PC-9 (cell line): Measurements from ENCODE around the gene DLGAP1. TPM values are rescaled to one million over a fixed set of nuclear protein-coding genes. Genes with fewer than 3 reads are reported as not detected.

ENCODE experiments used
- BruUV-seq: library from RNA; stranded (reverse); fragments of 400-500 nt; replicated peaks from 2 replicates; lab custom pipeline; 2021; lab: Mats Ljungman, UMichigan
- CTCF ChIA-PET: fragments of 300-600 bp; sonication (Branson Sonifier 250); formaldehyde crosslinking; loops from one replicate; lab custom pipeline; 2022; ENCODE audit warnings: antibody characterized with exemption; lab: Charles Lee
- POLR2A ChIA-PET: fragments of 300-600 bp; sonication (Branson Sonifier 250); formaldehyde crosslinking; loops from one replicate; lab custom pipeline; 2022; ENCODE audit warnings: antibody characterized with exemption; ENCODE audit not compliant: unreplicated experiment; lab: Charles Lee
- DNase-seq, 2 experiments: peaks; one replicate each; pipeline versions ENCODE4 v3.0.0 to v3.0.0-alpha.2; 2015 to 2022; ENCODE audit warnings: mixed read lengths in 1 of 2
- H2AFZ ChIP-seq: fragments of 200-600 bp; sonication (generic); 2 replicates; pipeline ENCODE4 v1.8.1; 2017; ENCODE audit warnings: antibody characterized with exemption
- H3F3A ChIP-seq: fragments of 200-600 bp; sonication (generic); 2 replicates; pipeline ENCODE4 v1.8.1; 2017; ENCODE audit warnings: antibody characterized with exemption, mild to moderate bottlenecking, low read depth; ENCODE audit not compliant: insufficient read depth
- H3K27ac ChIP-seq: fragments of 200-600 bp; sonication (generic); 2 replicates; pipeline ENCODE4 v1.6.1; 2016; ENCODE audit warnings: mixed run types
- H3K27me3 ChIP-seq: fragments of 200-600 bp; sonication (generic); 2 replicates; pipeline ENCODE4 v1.6.1; 2016; ENCODE audit warnings: low read depth, mixed run types; ENCODE audit not compliant: insufficient read depth
- H3K36me3 ChIP-seq: fragments of 200-600 bp; sonication (generic); 2 replicates; pipeline ENCODE4 v1.6.1; 2016; ENCODE audit warnings: low read depth, mixed run types
- H3K4me1 ChIP-seq: fragments of 200-600 bp; sonication (generic); replicated peaks from 2 replicates; pipeline ENCODE4 v1.6.1; 2016; ENCODE audit warnings: mixed run types; ENCODE audit not compliant: insufficient read depth
- H3K4me2 ChIP-seq: fragments of 200-600 bp; sonication (generic); 2 replicates; pipeline ENCODE4 v1.6.1; 2017; ENCODE audit warnings: mixed run types
- H3K4me3 ChIP-seq: fragments of 200-600 bp; sonication (generic); 2 replicates; pipeline ENCODE4 v1.6.1; 2016; ENCODE audit warnings: mixed run types
- H3K79me2 ChIP-seq: fragments of 200-600 bp; sonication (generic); 2 replicates; pipeline ENCODE4 v1.6.1; 2017; ENCODE audit warnings: low read depth, mixed run types
- H3K9me2 ChIP-seq: fragments of 200-600 bp; sonication (generic); 2 replicates; pipeline ENCODE4 v1.8.1; 2017; ENCODE audit warnings: mild to moderate bottlenecking; ENCODE audit not compliant: insufficient read depth
- H3K9me3 ChIP-seq: fragments of 200-600 bp; sonication (generic); 2 replicates; pipeline ENCODE4 v1.8.1; 2016; ENCODE audit warnings: low read depth; ENCODE audit not compliant: insufficient read depth
- H4K20me1 ChIP-seq: fragments of 200-600 bp; sonication (generic); 2 replicates; pipeline ENCODE4 v1.8.1; 2017; ENCODE audit not compliant: insufficient read depth
- CTCF ChIP-seq: fragments of 200-600 bp; sonication (generic); conservative IDR thresholded peaks from 2 replicates; pipeline ENCODE4 v1.6.1; 2017; ENCODE audit warnings: mixed run types, antibody characterized with exemption, mild to moderate bottlenecking, moderate library complexity
- EZH2 ChIP-seq: fragments of 200-600 bp; sonication (generic); IDR thresholded peaks from 2 replicates; pipeline ENCODE4 v1.8.0; 2017; ENCODE audit warnings: antibody characterized with exemption, low read depth
- intact Hi-C: fragments of 100-400 bp; cut with micrococcal nuclease; formaldehyde crosslinking; loops from one replicate; pipeline ENCODE4 v1.10.0; 2022; ENCODE audit not compliant: unreplicated experiment
- total RNA-seq: library from RNA; stranded (reverse); gene quantifications from 2 replicates; pipeline ENCODE4 v1.2.3, GENCODE V29; 2021

Gene DLGAP1
- total RNA-seq, 1 experiment from 2014 or later: not detected

- Histone ChIP-seq H3K9me3 (no peaks in the 10 kb centered on the region), H3K79me2 (no peaks in the 10 kb centered on the region), H3K27ac (no peak overlapping the region), H3K4me3 (no peak overlapping the region), H3K4me1 (no peaks in the 10 kb centered on the region), H4K20me1 (no peaks in the 10 kb centered on the region), H3K9me2 (no peaks in the 10 kb centered on the region), H2AFZ (no peak overlapping the region), H3K27me3 (no peaks in the 10 kb centered on the region), H3K4me2 (no peak overlapping the region), H3K36me3 (no peaks in the 10 kb centered on the region), H3F3A (no peaks in the 10 kb centered on the region; the same call in 1 of the 2 replicates)
- no TSS peak for BruUV-seq
- ChIA-PET CTCF (no interaction called here), POLR2A (interaction anchor here (0.6 to 0.8 kb wide), 3 partner anchors 38 to 492 kb away, joined by 4 to 6 read pairs (median 6); no protein-coding TSS in a partner anchor)
- intact Hi-C loops: no loop called here
- DNase-seq: no peak
- TF ChIP-seq EZH2 (no peak), CTCF (no peak)
Observed at GRCh38 chr18:3554811-3555427, 900.2 kb downstream of the DLGAP1 start.

- H3K4me1 ChIP-seq: no peaks in the 10 kb centered on the region
- intact Hi-C loops: no loop called here
- no peaks in the 10 kb centered on the region for H3K9me3 ChIP-seq
- POLR2A ChIA-PET: interaction anchor here (0.7 to 0.8 kb wide), 2 partner anchors 39 to 63 kb away, joined by 6 read pairs; no protein-coding TSS in a partner anchor
- no peaks in the 10 kb centered on the region; the same call in 1 of the 2 replicates for H3F3A ChIP-seq
- H3K9me2 ChIP-seq: no peaks in the 10 kb centered on the region
- DNase-seq: no peak
- no peak for TF ChIP-seq CTCF
- no peak for TF ChIP-seq EZH2
- no peaks in the 10 kb centered on the region for H3K36me3 ChIP-seq
- H3K27me3 ChIP-seq: no peaks in the 10 kb centered on the region
- no peak overlapping the region for H3K4me2 ChIP-seq
- BruUV-seq: no TSS peak
- H2AFZ ChIP-seq: no peak overlapping the region
- H3K79me2 ChIP-seq: no peaks in the 10 kb centered on the region
- no peak overlapping the region for H3K4me3 ChIP-seq
- no peaks in the 10 kb centered on the region for H4K20me1 ChIP-seq
- H3K27ac ChIP-seq: no peak overlapping the region
- CTCF ChIA-PET: no interaction called here
Observed at GRCh38 chr18:3554091-3554601, 901.0 kb downstream of the DLGAP1 start.

- no peaks in the 10 kb centered on the region for H3K9me3 ChIP-seq
- H3K27me3 ChIP-seq: no peaks in the 10 kb centered on the region
- no peaks in the 10 kb centered on the region for H3K4me1 ChIP-seq
- no peak overlapping the region; the same call in 1 of the 2 replicates for H2AFZ ChIP-seq
- no peak overlapping the region for H3K27ac ChIP-seq
- ChIA-PET POLR2A (no interaction called here), CTCF (no interaction called here)
- H3K9me2 ChIP-seq: no peaks in the 10 kb centered on the region
- no peaks in the 10 kb centered on the region for H4K20me1 ChIP-seq
- no peak for TF ChIP-seq CTCF
- H3K36me3 ChIP-seq: no peaks in the 10 kb centered on the region
- no peaks in the 10 kb centered on the region for H3K79me2 ChIP-seq
- H3K4me2 ChIP-seq: no peak overlapping the region
- H3K4me3 ChIP-seq: no peak overlapping the region
- BruUV-seq: no TSS peak
- H3F3A ChIP-seq: no peaks in the 10 kb centered on the region; the same call in 1 of the 2 replicates
- intact Hi-C loops: no loop called here
- DNase-seq: no peak
Observed at GRCh38 chr18:3552305-3552704, 902.8 kb downstream of the DLGAP1 start.
